ENCODE measurements around the gene FST.

DNA sequence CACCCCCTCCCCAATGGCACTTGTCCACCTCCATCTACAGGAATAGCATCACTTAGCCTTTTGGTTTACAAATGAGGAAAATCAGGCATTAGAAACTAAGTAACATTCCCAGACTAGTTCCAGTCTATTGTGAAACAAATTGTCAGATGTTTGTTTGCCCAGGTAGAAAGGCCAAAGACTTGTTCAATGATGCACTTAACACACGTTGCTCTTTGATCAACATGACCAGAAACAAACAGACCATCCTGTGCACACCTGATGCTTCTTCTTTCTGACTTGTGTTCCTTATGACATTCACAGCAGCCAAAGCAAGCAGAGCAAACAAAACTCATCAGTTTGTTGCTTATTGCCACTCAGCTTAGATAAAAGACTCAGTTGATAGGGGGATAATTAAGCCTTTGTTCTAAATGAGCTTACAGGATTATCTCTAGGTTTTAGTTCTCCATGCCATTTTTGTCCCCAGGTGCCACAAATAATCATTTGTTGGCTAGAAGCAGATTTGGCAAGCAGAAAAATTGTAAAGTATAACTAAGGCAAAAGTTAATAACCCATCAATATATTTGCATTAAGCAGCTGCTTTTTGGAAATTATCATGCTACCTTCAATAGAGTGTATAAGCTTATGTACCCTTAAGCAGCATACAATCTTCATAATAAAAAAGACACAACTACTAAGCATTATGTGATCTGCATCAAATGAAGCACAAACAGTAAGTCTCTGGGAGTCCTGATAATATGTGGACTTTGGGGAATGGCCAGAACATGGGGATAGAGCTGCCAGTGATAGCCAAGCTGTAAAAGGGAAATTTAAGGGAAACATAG is 26.3 kb upstream of the FST start:
- TF ChIP-seq, protein P1, sequence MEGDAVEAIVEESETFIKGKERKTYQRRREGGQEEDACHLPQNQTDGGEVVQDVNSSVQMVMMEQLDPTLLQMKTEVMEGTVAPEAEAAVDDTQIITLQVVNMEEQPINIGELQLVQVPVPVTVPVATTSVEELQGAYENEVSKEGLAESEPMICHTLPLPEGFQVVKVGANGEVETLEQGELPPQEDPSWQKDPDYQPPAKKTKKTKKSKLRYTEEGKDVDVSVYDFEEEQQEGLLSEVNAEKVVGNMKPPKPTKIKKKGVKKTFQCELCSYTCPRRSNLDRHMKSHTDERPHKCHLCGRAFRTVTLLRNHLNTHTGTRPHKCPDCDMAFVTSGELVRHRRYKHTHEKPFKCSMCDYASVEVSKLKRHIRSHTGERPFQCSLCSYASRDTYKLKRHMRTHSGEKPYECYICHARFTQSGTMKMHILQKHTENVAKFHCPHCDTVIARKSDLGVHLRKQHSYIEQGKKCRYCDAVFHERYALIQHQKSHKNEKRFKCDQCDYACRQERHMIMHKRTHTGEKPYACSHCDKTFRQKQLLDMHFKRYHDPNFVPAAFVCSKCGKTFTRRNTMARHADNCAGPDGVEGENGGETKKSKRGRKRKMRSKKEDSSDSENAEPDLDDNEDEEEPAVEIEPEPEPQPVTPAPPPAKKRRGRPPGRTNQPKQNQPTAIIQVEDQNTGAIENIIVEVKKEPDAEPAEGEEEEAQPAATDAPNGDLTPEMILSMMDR (IDR thresholded peaks at IDR 0.05) = no peak
- no peak for TF ChIP-seq ZFX (IDR thresholded peaks at IDR 0.05; ENCODE audit: borderline replicate concordance)

All from 22Rv1 (cell line).